CD4-positive, alpha-beta T cell treated with Interleukin-1 beta for 1 hour (primary cell): ENCODE measurements around the gene CDH24.
"Not testable (repeated sequence)": the region's sequence is repeated elsewhere in the genome, so short reads cannot be mapped to it uniquely, and the experiment has no call there.

Source experiments
- DNase-seq, 2 donors: peaks; one replicate each; pipeline ENCODE4 v3.0.0-alpha.2; 2020 to 2022

CDH24 gene

GRCh38 chr14:23015618-23016017, 41.7 kb downstream of the CDH24 start:
- DNase-seq: no peak

GRCh38 chr14:23013749-23014054, 43.6 kb downstream of the CDH24 start:
- not testable (repeated sequence) for DNase-seq

GRCh38 chr14:23013054-23013748, 44.1 kb downstream of the CDH24 start:
- no peak for DNase-seq

- DNase-seq: peak; percentile 79
Measured at GRCh38 chr14:23009939-23010726, 47.2 kb downstream of the CDH24 start, which contains the start of gene C14orf93. C14orf93 (minus strand) TSS chr14:23010143; CDS start chr14:22999023, 11,120 bp downstream.

GRCh38 chr14:23009483-23009938, 47.8 kb downstream of the CDH24 start:
- DNase-seq: no peak

GRCh38 chr14:23008831-23009230, 48.5 kb downstream of the CDH24 start:
- DNase-seq: no peak

- DNase-seq: peak; percentile 98 to 99
Measured at GRCh38 chr14:23006544-23007419, 50.5 kb downstream of the CDH24 start.

- DNase-seq: no peak
Measured at GRCh38 chr14:23006188-23006534, 51.2 kb downstream of the CDH24 start.

GRCh38 chr14:23005451-23006187, 51.7 kb downstream of the CDH24 start:
- no peak for DNase-seq

- DNase-seq: not testable (repeated sequence)
Measured at GRCh38 chr14:23004274-23004673, 53.0 kb downstream of the CDH24 start.

- DNase-seq: no peak
Measured at GRCh38 chr14:23002592-23002991, 54.7 kb downstream of the CDH24 start.

GRCh38 chr14:23000860-23001259, 56.5 kb downstream of the CDH24 start:
- DNase-seq: no peak

GRCh38 chr14:22998329-22999012, 58.8 kb downstream of the CDH24 start:
- no peak for DNase-seq

- DNase-seq: no peak
Measured at GRCh38 chr14:22997676-22998323, 59.5 kb downstream of the CDH24 start.
